Stimulated activated CD4-positive, alpha-beta T cell treated with anti-CD3 and anti-CD28 coated beads, Interleukin-1b, Interleukin-23, amount 100 ng/mL, for 1 hour (primary cell): ENCODE measurements around the gene PWWP2B.

Source experiments
- DNase-seq, 2 donors: peaks; one replicate each; pipeline ENCODE4 v3.0.0-alpha.2; 2020; ENCODE audit warnings: low read depth in 2 of 2

The PWWP2B gene

DNA sequence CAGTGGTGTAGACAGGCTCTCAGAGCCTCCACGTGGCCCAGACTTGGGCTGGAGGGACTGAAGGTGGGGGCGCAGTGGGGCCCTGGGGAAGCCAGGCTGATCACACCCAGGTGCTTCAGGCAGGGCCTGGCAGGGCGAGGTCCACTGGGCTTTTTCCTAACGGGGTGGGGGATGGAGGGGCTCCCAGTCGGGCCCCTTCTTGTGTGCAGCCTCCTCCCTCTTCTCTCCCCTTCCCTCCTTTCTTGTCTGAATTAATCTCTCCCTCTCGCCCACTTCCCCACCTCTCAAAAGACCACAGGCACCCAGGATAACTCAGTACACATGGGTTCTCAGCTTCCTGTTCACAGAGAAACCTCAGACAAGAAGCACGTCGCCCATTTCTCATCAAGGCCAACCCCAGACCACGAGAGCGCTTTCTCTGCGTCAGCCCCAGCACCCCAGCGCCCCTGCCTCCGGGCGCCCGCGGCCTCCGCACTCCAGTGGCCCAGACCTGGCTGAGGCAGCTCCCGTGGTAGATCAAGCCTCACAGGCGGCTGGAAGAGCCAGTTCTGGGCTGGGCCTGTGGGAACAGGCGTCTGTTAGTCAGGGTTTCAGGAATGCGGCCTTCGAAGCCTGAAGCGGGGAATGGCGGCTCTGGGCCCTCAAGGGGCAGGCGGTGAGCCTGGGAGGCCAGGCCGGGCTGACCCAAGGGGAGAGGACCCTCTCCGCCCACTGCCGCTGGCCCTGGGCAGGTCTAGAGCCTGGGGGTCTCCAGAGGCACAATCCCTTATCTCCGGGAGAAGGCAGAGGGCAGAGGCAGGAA is 50.6 kb downstream of the PWWP2B start:
- DNase-seq: peak in 1 of 2 donors; percentile 20

DNA sequence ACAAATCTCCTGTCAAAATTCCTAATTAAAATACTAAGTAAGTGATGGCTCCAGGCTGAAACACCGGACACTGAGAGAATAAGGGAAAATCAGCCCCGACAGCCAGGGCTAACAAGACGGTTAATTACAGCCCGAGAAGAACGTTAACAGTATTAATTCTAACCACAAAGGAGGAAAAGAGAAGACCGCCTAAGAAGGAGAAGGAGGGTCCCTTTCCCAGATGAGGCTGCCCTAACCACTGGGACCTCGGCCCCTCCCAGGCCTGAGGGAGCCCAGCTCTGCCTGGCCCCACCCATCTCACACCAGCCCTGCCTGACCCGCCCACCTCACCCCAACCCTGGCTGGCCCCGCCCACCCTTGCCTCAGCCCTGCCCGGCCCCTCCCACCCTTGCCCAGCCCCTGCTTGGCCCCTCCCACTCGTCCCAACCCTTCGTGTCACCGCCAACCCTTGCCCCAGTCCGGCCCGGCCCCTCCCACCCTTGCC is 51.3 kb downstream of the PWWP2B start:
- no peak for DNase-seq

DNA sequence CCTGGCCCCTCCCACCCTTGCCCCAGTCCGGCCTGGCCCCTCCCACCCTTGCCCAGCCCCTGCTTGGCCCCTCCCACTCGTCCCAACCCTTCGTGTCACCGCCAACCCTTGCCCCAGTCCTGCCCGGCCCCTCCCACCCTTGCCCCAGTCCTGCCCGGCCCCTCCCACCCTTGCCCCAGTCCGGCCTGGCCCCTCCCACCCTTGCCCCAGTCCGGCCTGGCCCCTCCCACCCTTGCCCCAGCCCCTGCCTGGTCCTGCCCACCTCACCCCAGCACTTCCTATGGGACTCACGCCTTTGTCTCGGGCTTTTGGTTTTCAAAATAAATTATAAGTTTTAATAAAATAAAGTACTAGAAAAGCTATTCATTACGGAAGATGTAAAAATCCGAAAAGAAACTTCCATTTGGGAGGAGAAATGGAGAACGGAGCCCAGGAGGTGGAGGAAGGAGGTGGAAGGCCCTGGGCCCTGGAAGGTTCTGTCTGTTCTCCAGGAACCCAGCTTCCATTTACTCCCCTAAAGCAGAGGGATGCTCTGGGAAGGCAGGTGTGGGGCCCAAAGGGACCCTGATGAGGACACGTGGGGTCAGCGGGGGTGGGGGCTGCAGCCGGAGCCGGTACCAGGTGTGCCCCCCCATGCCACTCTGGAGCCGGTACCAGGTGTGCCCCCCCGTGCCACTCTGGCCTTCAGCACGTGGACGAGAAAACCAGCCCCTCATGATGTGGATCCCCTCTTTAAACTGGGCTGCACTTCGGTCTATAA is 52.2 kb downstream of the PWWP2B start:
- DNase-seq: no peak

DNA sequence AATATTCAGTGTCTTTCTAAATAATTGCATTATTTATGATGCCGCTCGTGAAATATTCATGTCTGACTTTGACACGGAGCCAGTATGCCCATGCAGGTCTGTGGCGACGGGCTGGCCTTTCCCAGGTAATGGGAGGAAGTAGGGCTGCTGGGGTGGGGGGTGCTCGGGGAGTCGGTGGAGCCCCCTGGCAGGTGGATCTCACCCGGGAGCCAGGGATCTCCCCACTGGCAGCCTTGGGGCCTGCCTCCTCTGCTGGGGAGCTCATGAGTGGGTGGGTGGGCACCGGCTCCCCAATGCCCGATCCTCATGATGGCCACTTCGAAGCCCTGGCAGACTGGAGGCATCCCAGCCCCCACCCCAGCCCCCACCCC is 52.8 kb downstream of the PWWP2B start:
- no peak for DNase-seq

DNA sequence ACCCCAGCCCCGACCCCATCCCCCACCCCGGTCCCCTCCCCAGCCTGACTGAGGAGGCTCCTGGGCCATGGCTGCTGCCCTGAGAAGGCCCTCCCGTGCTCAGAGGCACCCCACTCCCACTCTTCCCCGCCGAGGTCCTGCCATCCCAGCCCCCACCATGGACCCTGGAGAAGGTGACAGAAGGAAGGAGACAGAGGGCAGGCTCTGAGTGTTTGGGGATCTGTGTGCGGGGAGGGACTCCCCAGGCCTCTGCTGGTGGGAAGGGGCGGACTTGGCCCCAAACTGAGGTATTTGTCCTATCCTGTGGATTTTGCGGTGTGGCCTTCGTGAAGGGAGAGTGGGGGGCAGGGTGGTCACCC is 53.4 kb downstream of the PWWP2B start:
- no peak for DNase-seq

DNA sequence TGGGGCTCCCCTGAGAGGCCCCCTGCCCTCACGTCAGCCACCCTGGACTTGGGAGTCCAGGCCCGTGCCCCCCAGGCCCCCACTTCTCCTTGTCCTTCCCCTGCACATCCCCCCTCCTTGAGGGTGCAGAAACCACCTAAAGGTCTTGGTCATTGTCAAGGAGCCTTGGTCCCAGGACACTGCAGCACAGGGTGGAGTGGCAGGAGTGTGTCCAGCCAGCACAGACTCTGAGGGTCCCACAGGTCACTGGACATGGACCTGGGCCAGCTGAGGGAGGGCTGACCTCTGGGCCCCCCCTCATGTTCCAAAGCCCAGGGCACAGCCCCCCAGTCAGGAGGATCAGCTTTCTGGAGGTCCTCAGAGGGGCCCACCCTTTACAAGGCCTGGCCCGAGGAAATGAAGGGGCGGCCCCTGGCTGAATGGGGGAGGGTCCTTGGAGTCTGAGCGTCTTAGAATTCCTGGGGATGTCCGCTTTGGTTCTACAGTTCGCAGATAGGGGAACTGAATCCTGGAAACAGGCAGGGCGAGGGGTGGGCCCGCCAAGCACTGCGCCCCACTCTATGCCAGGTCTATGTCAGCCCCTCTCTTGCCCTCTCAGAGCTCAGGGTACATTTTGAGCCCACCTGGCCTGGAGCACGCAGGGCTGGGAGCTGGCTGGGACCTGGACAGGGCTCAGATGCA is 54.0 kb downstream of the PWWP2B start:
- no peak for DNase-seq

DNA sequence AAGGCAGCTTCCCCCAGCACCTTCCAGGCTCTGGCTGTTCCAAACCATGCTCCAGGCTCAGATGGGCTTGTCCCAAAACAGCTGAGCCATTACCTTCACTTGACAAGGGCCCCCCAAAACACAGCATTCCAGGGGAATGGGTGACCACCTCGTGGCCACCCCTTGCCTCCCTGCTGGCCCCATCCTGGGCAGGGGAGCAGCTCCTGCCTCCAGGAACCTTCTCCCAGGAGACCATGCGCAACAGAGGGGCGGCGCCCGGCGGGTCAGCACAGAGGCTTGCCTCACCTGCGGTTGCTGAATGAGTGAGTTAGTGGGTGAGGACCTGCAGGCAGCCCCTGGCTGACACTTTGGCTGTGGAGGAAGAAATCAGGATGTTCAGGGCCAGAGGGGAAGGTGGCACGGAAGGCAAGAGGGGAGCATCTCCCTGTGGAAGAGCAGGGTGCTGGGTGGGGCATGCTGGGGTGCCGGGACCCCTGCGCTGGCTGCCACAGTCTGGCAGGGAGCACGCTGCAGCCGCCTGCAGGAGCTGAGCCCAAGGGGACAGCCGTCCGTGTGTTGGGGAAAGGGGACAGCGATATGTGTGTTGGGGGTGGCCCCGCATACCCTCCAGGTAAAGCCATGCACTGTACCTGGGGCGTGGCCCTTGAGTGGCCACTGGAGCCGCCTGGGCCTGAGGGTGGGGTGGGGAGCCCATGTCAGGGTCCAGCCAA is 54.7 kb downstream of the PWWP2B start:
- DNase-seq: no peak

DNA sequence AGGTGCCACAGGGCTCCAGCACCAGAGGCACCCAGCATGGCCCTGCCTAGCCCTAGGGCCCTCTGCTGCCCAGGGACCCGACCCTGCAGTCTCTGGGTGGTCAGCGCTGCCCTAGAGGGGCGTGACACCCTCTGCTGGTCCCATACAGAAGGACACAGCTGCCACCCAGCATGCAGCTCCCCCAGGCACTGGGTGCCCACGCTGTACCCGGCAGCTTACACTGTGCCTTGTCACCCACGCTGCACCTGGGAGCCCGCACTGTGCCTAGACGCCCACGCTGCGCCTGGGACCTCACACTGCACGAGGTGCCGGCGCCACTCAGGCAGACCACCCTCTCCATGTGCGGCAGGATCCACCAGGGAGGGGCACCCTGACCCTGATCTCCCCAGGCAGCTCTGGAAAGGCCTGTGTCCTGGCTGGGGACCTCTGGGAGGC is 55.2 kb downstream of the PWWP2B start:
- no peak for DNase-seq

DNA sequence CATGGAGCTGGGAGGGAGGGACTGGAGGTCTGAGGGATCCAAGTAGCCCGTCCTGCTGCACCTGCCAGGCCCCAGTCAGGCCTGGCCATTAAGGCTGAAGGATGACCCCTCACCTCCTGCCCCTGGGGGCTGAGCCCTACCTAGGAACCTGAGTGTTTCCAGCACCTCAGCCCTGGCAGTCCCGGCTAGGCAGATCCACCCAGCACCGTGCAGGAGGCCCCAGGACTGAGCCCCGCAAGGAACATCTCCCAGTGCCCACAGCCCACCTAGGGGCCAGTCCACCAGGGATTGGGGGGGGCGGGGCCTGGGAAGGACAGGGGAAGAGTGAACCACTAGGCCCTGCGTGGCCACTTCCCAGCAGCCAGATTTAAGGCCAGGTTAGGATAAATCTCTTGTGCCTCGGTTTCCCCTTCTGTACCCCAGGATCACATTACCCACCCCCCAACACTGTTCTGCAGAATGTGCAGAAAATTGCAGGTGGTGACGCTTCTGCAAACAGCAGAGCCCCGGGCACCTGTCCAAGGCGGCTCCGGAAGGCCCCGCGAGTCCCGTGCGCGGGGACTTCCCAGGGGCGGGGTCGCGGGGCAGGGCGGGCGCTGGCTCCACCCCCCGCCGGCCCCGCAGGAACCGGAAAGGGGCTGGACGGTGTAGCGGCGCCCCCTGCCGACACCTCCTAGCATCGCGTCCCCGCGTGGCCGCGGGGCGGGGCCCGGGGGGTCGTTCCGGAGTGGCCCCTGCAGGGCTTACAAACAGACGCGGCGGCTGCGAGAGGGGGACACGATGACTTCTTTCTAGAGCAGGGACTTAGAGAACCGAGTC is 55.9 kb downstream of the PWWP2B start:
- DNase-seq: peak; percentile 85 to 87

DNA sequence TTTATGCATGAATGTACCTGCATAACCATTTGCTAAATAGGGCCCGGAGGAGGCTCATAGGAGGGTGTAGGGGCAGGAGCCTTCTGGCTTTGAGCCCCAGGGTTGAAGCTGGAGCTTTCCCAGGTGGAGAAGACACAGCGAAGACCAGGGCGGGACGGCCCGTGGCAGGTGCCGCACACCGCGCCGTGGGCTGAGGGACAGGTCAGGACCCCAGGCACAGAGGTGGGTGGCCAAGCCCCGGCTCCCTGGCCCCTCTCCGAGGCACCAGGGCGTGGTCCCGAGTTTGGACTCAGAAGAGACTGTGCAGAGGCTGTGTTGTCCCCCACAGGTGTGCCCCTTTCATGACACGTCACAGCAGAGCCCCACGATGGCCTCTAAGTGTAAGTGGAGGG is 56.5 kb downstream of the PWWP2B start:
- DNase-seq: no peak

DNA sequence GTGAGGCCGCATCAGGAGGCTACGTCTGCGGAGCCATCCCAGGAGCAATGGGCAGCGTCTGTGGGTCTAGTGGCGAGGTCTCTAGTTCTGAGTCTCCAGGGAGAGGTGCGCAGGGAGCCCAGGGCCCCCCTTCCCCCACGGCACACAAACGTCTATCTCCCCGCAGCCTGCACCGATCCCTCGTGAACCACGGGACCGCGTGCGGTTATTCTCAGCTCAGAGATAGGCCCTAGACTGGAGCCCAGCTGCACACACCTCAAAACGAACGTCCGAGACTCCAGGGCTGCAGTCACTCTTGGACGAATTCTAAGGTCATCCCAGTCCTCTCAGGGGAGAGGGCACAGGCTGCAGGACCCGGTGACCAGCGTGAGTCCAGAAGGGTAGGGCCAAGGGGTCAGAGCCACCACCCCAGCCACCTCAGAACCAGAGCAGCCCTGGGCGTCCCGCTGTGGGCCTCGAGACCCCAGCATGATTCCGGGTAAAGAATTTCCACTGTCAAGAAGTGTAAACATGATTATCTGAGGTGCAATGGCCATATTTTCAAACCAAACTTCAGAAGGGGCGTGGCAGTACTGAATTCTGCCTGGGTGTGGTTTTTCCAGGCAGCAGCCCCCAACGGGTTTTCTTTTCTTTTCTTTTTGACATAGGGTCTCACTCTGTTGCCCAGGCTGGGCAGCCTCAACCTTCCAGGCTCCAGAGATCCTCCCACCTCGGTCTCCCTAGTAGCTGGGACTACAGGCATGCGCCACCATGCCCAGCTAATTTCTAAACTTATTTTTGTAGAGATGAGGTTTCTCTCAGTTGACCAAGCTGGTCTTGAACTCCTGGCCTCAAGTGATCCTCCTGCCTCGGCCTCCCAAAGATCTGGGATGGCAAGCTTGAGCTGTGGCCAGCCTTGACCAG is 57.5 kb downstream of the PWWP2B start:
- DNase-seq: no peak

DNA sequence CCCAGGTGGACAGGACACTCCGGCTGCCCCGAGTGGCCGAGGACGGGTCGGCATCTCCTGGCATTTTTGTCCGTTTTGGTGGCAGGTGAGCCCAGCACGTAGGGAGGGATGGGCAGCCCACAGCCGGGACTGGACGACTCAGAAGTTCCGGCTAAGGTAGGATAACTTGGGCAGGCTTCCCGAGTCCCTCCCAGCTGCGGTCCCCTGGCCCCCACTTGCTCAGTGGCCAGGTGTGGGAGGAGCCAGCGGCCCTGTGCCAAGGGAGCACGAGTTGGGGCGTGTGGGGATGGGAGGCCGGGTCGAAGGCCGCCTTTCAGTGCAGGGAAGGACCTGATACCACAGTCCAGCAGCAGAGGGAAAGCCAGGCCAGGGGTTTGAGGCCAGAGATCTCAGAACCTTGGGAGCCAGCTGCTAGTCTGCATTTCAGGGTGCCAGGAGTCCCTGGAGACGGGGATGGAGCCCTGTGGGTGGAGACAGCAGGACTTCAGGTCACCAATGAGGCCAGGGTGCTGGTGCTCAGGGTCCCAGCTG is 58.5 kb downstream of the PWWP2B start:
- no peak for DNase-seq

DNA sequence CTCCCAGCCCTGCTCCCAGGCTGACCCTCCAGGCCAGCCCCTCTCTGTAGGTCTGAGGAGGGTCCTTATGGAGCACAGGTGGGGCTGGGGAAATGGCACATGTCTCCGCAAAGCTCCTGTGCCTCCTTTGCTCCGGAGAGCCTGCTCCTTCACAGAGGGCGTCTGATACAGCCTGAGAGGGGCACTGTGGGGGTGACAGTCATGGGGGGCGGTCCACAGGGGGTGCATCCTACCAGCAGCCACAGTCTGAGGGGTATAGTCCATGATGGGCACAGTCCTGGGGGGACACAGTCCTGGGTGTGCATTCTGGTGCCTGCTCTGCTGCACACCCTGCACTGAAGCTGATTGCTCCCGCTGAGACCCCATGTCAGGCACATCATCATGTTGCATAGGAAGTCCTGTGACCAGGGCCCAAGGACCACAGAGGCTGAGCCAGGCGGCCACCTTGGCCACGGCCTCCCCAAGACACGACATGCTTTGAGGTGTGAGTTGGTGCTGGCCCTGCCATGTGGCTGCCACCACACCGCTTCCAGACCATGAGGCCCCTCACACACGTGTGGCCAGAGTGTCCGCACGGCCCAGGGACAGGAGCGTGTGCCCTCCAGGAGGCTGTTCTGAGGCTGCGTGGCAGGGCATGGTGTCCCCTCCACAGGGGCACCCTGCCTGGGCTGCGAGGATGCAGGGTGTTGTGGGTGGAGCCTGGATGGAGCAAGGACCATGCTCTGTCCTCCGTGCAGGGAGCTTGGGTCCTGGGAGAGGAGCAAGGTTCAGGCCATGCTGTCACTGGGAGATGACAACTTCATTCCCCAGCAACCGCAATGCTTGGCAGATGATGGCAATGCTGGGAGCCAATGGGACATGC is 59.2 kb downstream of the PWWP2B start:
- DNase-seq: no peak

DNA sequence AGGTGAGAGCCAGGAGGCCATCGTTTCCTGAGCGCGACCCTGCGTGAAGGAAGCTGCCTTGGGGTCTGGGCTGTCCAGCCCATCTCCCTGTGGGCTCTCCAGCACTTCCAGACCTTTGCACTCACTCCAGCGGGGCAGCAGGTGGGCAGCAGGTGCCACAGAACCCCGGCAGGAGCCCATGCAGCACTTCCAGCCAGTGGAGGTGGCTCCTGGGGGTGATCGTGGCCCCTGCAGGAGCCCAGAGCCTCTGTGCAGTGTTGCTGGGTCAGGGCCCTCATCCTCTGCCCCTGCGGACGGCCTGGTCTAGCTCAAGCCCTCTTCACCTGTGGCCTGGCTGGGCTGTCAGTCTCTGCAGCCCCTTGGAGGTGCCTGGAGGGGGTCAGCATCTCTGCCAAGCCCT is 59.9 kb downstream of the PWWP2B start:
- DNase-seq: no peak

DNA sequence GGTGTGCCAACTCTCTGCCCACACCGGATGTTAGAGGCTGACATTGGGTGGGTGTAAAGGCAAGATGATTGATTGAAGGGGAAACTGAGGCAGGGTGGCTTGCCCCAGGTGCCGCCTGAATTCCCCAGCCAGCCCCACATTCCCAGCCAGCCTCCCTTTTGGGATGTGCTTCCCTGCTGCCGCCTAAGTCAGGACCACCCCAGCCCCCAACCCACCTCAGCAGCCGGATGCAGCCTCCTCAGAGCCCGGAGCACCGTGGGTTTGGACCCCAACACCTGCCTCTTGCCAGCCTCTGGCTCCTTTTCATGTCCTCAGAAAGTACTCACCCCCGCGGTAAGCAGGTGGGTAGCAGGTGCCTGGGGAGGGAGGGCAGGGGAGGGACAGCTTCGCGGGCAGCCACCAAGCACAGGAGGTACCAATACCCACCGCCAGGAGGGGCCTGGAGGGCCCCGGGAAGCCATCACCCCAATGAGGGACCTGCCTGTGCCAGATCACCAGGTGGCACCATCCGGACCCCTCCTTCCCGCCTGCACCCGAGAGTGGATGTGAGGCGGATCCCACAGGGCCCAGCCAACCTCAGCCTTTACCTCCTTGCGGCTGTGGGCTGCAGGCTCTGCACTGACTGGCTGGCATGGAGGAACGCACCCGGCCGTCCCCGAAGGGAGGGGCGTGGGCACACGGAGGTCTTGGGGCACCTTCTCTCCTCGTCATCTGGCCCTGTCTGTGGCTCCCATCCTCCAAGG is 60.5 kb downstream of the PWWP2B start:
- DNase-seq: no peak

DNA sequence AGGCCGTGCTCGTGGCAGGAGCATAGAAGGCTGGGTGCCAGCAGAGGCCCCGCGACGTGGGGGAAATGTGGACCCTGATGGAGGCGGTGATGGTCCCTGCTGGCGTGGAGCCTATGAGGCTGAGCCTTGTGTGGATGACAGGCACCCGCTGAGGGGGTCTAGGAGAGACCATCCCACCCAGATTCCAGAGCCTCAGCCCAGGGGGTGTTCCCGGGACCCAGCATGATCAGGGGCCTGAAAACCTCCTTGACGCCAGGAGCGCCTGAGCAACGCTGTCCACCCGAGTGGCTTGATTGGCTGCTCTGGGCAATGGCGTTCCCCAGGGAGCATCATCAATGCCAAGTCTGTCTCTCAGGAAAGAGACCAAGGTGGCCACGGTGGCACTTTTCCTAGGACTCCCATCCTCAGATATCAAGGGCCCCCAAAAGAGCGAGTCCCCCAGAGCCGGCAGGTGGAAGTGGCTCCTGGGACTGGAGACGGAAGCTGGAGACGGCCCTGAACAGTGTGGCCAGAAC is 61.1 kb downstream of the PWWP2B start:
- no peak for DNase-seq

DNA sequence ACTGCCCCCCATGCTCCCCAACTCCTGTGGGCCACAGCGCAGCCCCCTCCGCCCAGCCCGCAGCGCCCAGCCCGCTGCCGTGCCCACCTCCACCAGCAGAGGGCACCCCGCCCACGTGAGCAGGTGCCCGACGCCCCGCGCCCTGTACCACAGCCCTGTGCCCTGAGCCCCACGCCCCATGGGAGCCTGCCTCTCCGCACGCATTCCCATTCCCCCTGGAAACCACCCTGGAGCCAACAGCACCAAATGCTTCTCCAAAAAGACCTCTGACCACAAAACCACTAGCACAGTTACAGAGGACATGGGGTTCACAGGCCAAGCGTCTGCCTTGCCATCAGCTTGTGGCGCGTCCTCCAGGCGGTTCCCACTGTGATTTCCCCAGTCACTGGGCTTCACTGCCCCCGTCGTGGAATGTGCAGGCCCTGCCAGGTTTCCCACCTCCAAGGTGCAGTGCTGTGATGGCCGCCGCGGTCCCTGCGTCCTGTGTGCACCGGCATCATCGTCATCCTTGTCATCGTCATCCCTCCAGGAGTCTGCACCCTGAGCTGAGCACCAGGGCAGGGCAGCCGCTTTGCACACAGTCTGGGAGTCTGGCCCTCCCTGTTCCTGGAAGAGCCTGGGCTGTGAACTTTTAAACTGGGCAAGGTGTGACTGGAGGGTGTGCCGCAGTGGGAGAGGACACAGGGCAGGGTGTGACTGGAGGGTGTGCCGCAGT is 61.7 kb downstream of the PWWP2B start:
- DNase-seq: peak; percentile 34 to 64
